H9 (cell line): ENCODE data around the gene SHH. TPM values are rescaled to one million over a fixed set of nuclear protein-coding genes. Genes with fewer than 3 reads are reported as not detected.

Experiments
- DNase-seq: peaks from one replicate; pipeline ENCODE4 v3.0.0-alpha.2; 2017
- H2AFZ ChIP-seq: one replicate; pipeline ENCODE4 v1.6.1; 2013; ENCODE audit warnings: mild to moderate bottlenecking, low read length, control low read depth, moderate library complexity
- H2AK5ac ChIP-seq: 2 replicates; pipeline ENCODE4 v1.6.1; 2013; ENCODE audit warnings: low read length, control low read depth, mixed read lengths; ENCODE audit not compliant: insufficient read length
- H2BK120ac ChIP-seq: one replicate; pipeline ENCODE4 v1.6.1; 2013; ENCODE audit warnings: low read depth, mild to moderate bottlenecking, low read length, control low read depth, inconsistent platforms; ENCODE audit not compliant: poor library complexity, severe bottlenecking
- H2BK12ac ChIP-seq: 2 replicates; pipeline ENCODE4 v1.6.1; 2013; ENCODE audit warnings: low read length, control low read depth, mixed read lengths, low read depth; ENCODE audit not compliant: insufficient read length
- H2BK15ac ChIP-seq: 2 replicates; pipeline ENCODE4 v1.6.1; 2013; ENCODE audit warnings: low read depth, low read length, control low read depth
- H2BK20ac ChIP-seq: one replicate; pipeline ENCODE4 v1.6.1; 2013; ENCODE audit warnings: low read depth, mild to moderate bottlenecking, low read length, control low read depth, inconsistent platforms; ENCODE audit not compliant: poor library complexity, severe bottlenecking
- H2BK5ac ChIP-seq: 2 replicates; pipeline ENCODE4 v1.6.1; 2013; ENCODE audit warnings: low read length, control low read depth, mixed read lengths; ENCODE audit not compliant: insufficient read length
- H3K14ac ChIP-seq: 2 replicates; pipeline ENCODE4 v1.6.1; 2013; ENCODE audit warnings: low read length, control low read depth; ENCODE audit not compliant: insufficient read depth
- H3K18ac ChIP-seq: 2 replicates; pipeline ENCODE4 v1.6.1; 2013; ENCODE audit warnings: low read depth, mild to moderate bottlenecking, mixed read lengths, low read length, control low read depth; ENCODE audit not compliant: insufficient read length
- H3K23ac ChIP-seq: 2 replicates; pipeline ENCODE4 v1.6.1; 2013; ENCODE audit warnings: low read length, control low read depth, mixed read lengths, low read depth; ENCODE audit not compliant: insufficient read length
- H3K23me2 ChIP-seq: 2 replicates; pipeline ENCODE4 v1.6.1; 2013; ENCODE audit warnings: low read depth, mild to moderate bottlenecking, mixed read lengths, low read length, control low read depth; ENCODE audit not compliant: insufficient read length, poor library complexity, severe bottlenecking
- H3K27ac ChIP-seq: 2 replicates; pipeline ENCODE4 v1.5.1; 2013; ENCODE audit warnings: low read length, control low read depth, mixed read lengths, low read depth; ENCODE audit not compliant: insufficient read length
- H3K27me3 ChIP-seq: 2 replicates; pipeline ENCODE4 v1.6.1; 2013; ENCODE audit warnings: low read length, control low read depth, inconsistent platforms; ENCODE audit not compliant: insufficient read depth
- H3K4ac ChIP-seq: 2 replicates; pipeline ENCODE4 v1.6.1; 2013; ENCODE audit warnings: low read depth, mild to moderate bottlenecking, control low read depth, inconsistent platforms, low read length, moderate library complexity
- H3K4me1 ChIP-seq: 2 replicates; pipeline ENCODE4 v1.6.1; 2013; ENCODE audit warnings: low read length, control low read depth, inconsistent platforms; ENCODE audit not compliant: insufficient read depth
- H3K4me2 ChIP-seq: 2 replicates; pipeline ENCODE4 v1.6.1; 2013; ENCODE audit warnings: low read length, control low read depth, mixed read lengths; ENCODE audit not compliant: insufficient read length, insufficient read depth
- H3K56ac ChIP-seq: 2 replicates; pipeline ENCODE4 v1.6.1; 2013; ENCODE audit warnings: low read depth, mild to moderate bottlenecking, mixed read lengths, low read length, control low read depth; ENCODE audit not compliant: insufficient read length
- H3K79me1 ChIP-seq: 2 replicates; pipeline ENCODE4 v1.6.1; 2013; ENCODE audit warnings: low read depth, mild to moderate bottlenecking, moderate library complexity, low read length, control low read depth, inconsistent platforms; ENCODE audit not compliant: insufficient read depth, poor library complexity, severe bottlenecking
- H3K79me2 ChIP-seq: 2 replicates; pipeline ENCODE4 v1.6.1; 2013; ENCODE audit warnings: low read length, control low read depth, inconsistent platforms; ENCODE audit not compliant: insufficient read depth
- H3K9ac ChIP-seq: 2 replicates; pipeline ENCODE4 v1.6.1; 2013; ENCODE audit warnings: low read length, control low read depth, mixed read lengths; ENCODE audit not compliant: insufficient read length; ENCODE audit errors: extremely low read depth
- H3K9me3 ChIP-seq: one replicate; pipeline ENCODE4 v1.6.1; 2013; ENCODE audit warnings: low read depth, low read length, inconsistent platforms; ENCODE audit not compliant: control insufficient read depth
- H3T11ph ChIP-seq: one replicate; pipeline ENCODE4 v1.6.1; 2013; ENCODE audit warnings: mild to moderate bottlenecking, low read length, control low read depth, inconsistent platforms
- H4K20me1 ChIP-seq: one replicate; pipeline ENCODE4 v1.6.1; 2013; ENCODE audit not compliant: control insufficient read depth, insufficient read length, insufficient read depth
- H4K5ac ChIP-seq: 2 replicates; pipeline ENCODE4 v1.6.1; 2013; ENCODE audit warnings: low read depth, mild to moderate bottlenecking, mixed read lengths, low read length, control low read depth; ENCODE audit not compliant: insufficient read length
- H4K8ac ChIP-seq: replicated peaks from 2 replicates; pipeline ENCODE4 v1.6.1; 2013; ENCODE audit warnings: low read length, control low read depth, mixed read lengths, low read depth; ENCODE audit not compliant: insufficient read length
- H4K91ac ChIP-seq: 2 replicates; pipeline ENCODE4 v1.6.1; 2013; ENCODE audit warnings: low read depth, mild to moderate bottlenecking, moderate library complexity, mixed read lengths, low read length, control low read depth; ENCODE audit not compliant: insufficient read length
- H3K27ac Mint-ChIP-seq, 3 experiments: 2 replicates in 2 of 3; 3 replicates in 1 of 3; pipeline ENCODE4 v1.8.0; 2020 to 2021; ENCODE audit warnings: mixed read lengths in 3 of 3, mild to moderate bottlenecking in 1 of 3, moderate library complexity in 1 of 3
- H3K27me3 Mint-ChIP-seq: 2 replicates; pipeline ENCODE4 v1.8.0; 2021; ENCODE audit warnings: low read depth, mild to moderate bottlenecking, moderate library complexity, mixed read lengths
- H3K36me3 Mint-ChIP-seq, 3 experiments: 2 replicates in 2 of 3; 3 replicates in 1 of 3; pipeline ENCODE4 v1.8.0; 2020 to 2021; ENCODE audit warnings: low read depth in 3 of 3, mixed read lengths in 3 of 3; ENCODE audit not compliant: insufficient read depth in 1 of 3
- H3K4me1 Mint-ChIP-seq, 2 experiments: 2 replicates each; pipeline ENCODE4 v1.8.0; 2020; ENCODE audit warnings: mixed read lengths in 2 of 2
- H3K4me3 Mint-ChIP-seq, 2 experiments: 2 replicates in 1 of 2; 3 replicates in 1 of 2; pipeline ENCODE4 v1.8.0; 2020 to 2021; ENCODE audit warnings: mild to moderate bottlenecking in 2 of 2, mixed read lengths in 2 of 2, moderate library complexity in 1 of 2
- H3K9me3 Mint-ChIP-seq, 2 experiments: 2 replicates in 1 of 2; 3 replicates in 1 of 2; pipeline ENCODE4 v1.8.0; 2020; ENCODE audit warnings: mild to moderate bottlenecking in 2 of 2, mixed read lengths in 2 of 2, moderate library complexity in 1 of 2
- WGBS: extraction: QIAGEN DNeasy Blood & Tissue Kit; methylation state at CpG from one replicate; pipeline ENCODE4 v1.1.7; 2013; ENCODE audit warnings: missing lambda C conversion rate, low lambda C conversion rate, mixed read lengths; ENCODE audit not compliant: insufficient read length; ENCODE audit errors: extremely low coverage; 5-methylcytosine and 5-hydroxymethylcytosine counted together
- total RNA-seq: library from RNA; stranded (reverse); gene quantifications from 2 replicates; pipeline ENCODE4 v1.2.1, GENCODE V29; 2021
- TF ChIP-seq, protein P1 (sequence below): fragments of 200-600 bp; sonication (generic); conservative IDR thresholded peaks from 3 replicates; pipeline ENCODE4 v1.8.0; 2021; ENCODE audit warnings: antibody characterized with exemption, mild to moderate bottlenecking

SHH gene
- total RNA-seq, 1 experiment from 2014 or later: 0.07 TPM

DNA sequence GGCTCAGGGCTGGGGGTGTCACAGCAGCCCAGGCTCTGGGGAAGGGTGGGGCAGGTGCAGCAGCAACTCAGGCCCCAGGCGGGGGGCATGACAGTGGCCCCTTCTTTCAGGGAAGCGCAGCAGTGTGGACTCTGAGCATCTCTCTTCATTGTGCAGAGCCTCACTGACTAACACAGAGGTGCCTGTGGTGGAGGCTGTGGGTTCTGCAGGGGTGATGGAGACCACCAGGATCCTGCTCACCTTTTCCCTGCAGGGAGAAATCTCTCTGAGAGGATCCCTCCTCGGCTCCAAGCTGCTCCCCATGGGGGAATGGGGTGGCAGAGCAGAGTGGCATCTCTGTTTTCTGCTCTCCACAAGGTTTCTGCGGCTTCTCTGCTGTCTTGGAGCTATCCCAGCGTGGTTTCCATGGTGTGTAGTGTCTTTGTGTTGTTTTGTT lies 37.8 kb upstream of the SHH start:
- Histone ChIP-seq H2BK5ac (no peak overlapping the region), H3K4me2 (no peak overlapping the region), H3K23me2 (no peaks in the 10 kb centered on the region), H3K79me1 (no peaks in the 10 kb centered on the region), H3K56ac (no peak overlapping the region), H4K91ac (no peak overlapping the region), H3K23ac (no peak overlapping the region), H3K4me1 (no peaks in the 10 kb centered on the region), H4K5ac (no peak overlapping the region), H2BK12ac (no peak overlapping the region), H2BK20ac (no peak overlapping the region), H2BK120ac (no peak overlapping the region), H2AK5ac (no peak overlapping the region), H3K9me3 (no peaks in the 10 kb centered on the region), H3K27ac (no peak overlapping the region), H2BK15ac (no peak overlapping the region), H3T11ph (no peak overlapping the region), H4K8ac (no peak overlapping the region), H2AFZ (no peak overlapping the region), H3K27me3 (no peaks in the 10 kb centered on the region), H4K20me1 (no peaks in the 10 kb centered on the region), H3K79me2 (no peaks in the 10 kb centered on the region), H3K14ac (no peak overlapping the region), H3K18ac (no peak overlapping the region), H3K9ac (no peak overlapping the region), H3K4ac (no peak overlapping the region)
- Mint-ChIP-seq H3K9me3 (no peaks in the 10 kb centered on the region), H3K4me1 (no peaks in the 10 kb centered on the region; a peak in 1 of 4 replicates), H3K27me3 (peaks cover 6% of the 10 kb centered on the region), H3K36me3 (no peaks in the 10 kb centered on the region), H3K4me3 (no peak overlapping the region), H3K27ac (no peak overlapping the region; a peak in 1 of 7 replicates)
- no peak for DNase-seq
- TF ChIP-seq, protein P1, sequence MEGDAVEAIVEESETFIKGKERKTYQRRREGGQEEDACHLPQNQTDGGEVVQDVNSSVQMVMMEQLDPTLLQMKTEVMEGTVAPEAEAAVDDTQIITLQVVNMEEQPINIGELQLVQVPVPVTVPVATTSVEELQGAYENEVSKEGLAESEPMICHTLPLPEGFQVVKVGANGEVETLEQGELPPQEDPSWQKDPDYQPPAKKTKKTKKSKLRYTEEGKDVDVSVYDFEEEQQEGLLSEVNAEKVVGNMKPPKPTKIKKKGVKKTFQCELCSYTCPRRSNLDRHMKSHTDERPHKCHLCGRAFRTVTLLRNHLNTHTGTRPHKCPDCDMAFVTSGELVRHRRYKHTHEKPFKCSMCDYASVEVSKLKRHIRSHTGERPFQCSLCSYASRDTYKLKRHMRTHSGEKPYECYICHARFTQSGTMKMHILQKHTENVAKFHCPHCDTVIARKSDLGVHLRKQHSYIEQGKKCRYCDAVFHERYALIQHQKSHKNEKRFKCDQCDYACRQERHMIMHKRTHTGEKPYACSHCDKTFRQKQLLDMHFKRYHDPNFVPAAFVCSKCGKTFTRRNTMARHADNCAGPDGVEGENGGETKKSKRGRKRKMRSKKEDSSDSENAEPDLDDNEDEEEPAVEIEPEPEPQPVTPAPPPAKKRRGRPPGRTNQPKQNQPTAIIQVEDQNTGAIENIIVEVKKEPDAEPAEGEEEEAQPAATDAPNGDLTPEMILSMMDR: no peak
- no CpG with 5 or more reads among the region's 5 CpGs for WGBS
